KMS-11 (cell line): ENCODE results near the gene DSTN.

Source experiments
- H2AFZ ChIP-seq: fragments of 200-600 bp; sonication (generic); 2 replicates; pipeline ENCODE4 v1.6.1; 2016; ENCODE audit warnings: antibody characterized with exemption, mixed run types, low read depth
- H3K27ac ChIP-seq: fragments of 200-600 bp; sonication (generic); 2 replicates; pipeline ENCODE4 v1.6.1; 2016; ENCODE audit warnings: mild to moderate bottlenecking, mixed run types
- H3K27me3 ChIP-seq: fragments of 200-600 bp; sonication (generic); 2 replicates; pipeline ENCODE4 v1.6.1; 2017; ENCODE audit warnings: mild to moderate bottlenecking, low read depth, mixed run types, moderate library complexity; ENCODE audit not compliant: insufficient read depth
- H3K36me3 ChIP-seq: fragments of 200-600 bp; sonication (generic); 2 replicates; pipeline ENCODE4 v1.6.1; 2017; ENCODE audit warnings: mild to moderate bottlenecking, mixed run types; ENCODE audit not compliant: insufficient read depth
- H3K4me1 ChIP-seq: fragments of 200-600 bp; sonication (generic); 2 replicates; pipeline ENCODE4 v1.6.1; 2016; ENCODE audit warnings: mild to moderate bottlenecking, low read depth, mixed run types; ENCODE audit not compliant: poor library complexity, severe bottlenecking
- H3K4me2 ChIP-seq: fragments of 200-600 bp; sonication (generic); 2 replicates; pipeline ENCODE4 v1.7.0; 2016; ENCODE audit warnings: mild to moderate bottlenecking, mixed run types
- H3K4me3 ChIP-seq: fragments of 200-600 bp; sonication (generic); IDR thresholded peaks from 2 replicates; pipeline ENCODE4 v1.6.1; 2017; ENCODE audit warnings: low read depth, low read length, mixed read lengths; ENCODE audit not compliant: insufficient read depth
- H3K79me2 ChIP-seq: fragments of 200-600 bp; sonication (generic); 2 replicates; pipeline ENCODE4 v1.6.1; 2016; ENCODE audit warnings: low read depth, mixed run types; ENCODE audit not compliant: insufficient read depth
- H3K9ac ChIP-seq: fragments of 200-600 bp; sonication (generic); 2 replicates; pipeline ENCODE4 v1.6.1; 2016; ENCODE audit warnings: mild to moderate bottlenecking, mixed run types
- H4K20me1 ChIP-seq: fragments of 200-600 bp; sonication (generic); 2 replicates; pipeline ENCODE4 v1.6.1; 2016; ENCODE audit warnings: mild to moderate bottlenecking, mixed run types; ENCODE audit not compliant: insufficient read depth
- TF ChIP-seq, protein P1 (sequence below): fragments of 200-600 bp; sonication (generic); conservative IDR thresholded peaks from 2 replicates; pipeline ENCODE4 v1.6.1; 2017; ENCODE audit warnings: low read depth, mild to moderate bottlenecking, antibody characterized with exemption, low read length, moderate library complexity, mixed read lengths

Gene DSTN

DNA sequence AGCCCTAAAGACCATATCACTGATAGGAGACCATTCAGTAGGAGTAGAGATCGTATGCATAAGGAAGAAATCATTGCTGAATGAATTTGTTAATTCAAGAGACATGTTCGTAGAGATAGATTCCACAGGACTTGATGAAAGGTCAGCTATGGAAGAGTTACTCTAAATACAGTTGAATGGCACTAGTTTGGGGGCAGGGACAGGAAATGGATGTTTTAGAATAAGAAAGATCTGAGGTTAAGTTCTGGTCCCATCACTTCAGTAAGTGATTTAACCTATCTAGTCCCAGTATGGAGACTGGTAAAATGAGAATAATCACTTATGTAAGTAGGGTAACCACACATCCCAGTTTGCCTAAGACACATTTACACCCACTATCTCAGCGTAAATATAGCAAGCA, 35.8 kb upstream of the DSTN start:
- Histone ChIP-seq H3K36me3 (no peaks in the 10 kb centered on the region), H3K79me2 (no peaks in the 10 kb centered on the region), H3K9ac (no peak overlapping the region), H3K4me3 (no peak overlapping the region), H2AFZ (no peak overlapping the region), H3K4me2 (no peak overlapping the region; the same call in 1 of the 2 replicates), H4K20me1 (no peaks in the 10 kb centered on the region), H3K4me1 (peaks cover 43% of the 10 kb centered on the region), H3K27ac (no peak overlapping the region), H3K27me3 (no peaks in the 10 kb centered on the region)
- TF ChIP-seq, protein P1, sequence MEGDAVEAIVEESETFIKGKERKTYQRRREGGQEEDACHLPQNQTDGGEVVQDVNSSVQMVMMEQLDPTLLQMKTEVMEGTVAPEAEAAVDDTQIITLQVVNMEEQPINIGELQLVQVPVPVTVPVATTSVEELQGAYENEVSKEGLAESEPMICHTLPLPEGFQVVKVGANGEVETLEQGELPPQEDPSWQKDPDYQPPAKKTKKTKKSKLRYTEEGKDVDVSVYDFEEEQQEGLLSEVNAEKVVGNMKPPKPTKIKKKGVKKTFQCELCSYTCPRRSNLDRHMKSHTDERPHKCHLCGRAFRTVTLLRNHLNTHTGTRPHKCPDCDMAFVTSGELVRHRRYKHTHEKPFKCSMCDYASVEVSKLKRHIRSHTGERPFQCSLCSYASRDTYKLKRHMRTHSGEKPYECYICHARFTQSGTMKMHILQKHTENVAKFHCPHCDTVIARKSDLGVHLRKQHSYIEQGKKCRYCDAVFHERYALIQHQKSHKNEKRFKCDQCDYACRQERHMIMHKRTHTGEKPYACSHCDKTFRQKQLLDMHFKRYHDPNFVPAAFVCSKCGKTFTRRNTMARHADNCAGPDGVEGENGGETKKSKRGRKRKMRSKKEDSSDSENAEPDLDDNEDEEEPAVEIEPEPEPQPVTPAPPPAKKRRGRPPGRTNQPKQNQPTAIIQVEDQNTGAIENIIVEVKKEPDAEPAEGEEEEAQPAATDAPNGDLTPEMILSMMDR = no peak

DNA sequence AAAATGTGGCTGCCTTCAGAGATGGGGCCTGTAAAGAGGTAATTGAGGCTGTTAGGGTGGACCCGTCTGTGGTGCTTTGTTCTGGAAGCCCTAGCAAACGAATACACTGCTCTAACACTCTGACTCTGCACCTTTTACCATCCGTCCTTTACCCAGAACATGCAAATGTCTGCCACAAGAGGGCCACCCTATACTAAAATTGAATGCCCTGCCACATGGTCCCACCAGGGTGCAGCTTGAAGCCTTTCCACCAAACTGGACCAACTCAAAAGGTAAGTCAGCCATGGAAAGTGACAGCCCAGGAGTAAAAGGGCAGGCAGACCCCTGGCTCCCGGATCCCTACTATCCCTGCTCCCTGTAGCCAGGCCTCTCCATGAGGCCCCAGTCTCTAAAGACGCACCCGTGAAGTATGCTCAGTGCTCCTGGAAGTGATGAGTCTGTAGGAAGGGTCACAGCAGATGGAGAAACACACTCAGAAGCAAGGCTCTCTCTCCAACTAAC, 32.9 kb upstream of the DSTN start:
- Histone ChIP-seq H2AFZ (peak overlapping the region; percentile 66; the same call in 1 of the 2 replicates), H3K36me3 (no peaks in the 10 kb centered on the region), H3K27ac (no peak overlapping the region; the same call in 1 of the 2 replicates), H3K4me2 (peak overlapping the region; percentile 62; the same call in 1 of the 2 replicates), H4K20me1 (no peaks in the 10 kb centered on the region), H3K9ac (no peak overlapping the region; the same call in 1 of the 2 replicates), H3K79me2 (no peaks in the 10 kb centered on the region), H3K4me1 (peaks cover 44% of the 10 kb centered on the region), H3K27me3 (no peaks in the 10 kb centered on the region), H3K4me3 (no peak overlapping the region)
- TF ChIP-seq, protein P1 = peak; percentile 74

- no peak overlapping the region for H3K27ac ChIP-seq
- TF ChIP-seq, protein P1 = no peak
- H4K20me1 ChIP-seq = no peaks in the 10 kb centered on the region
- no peaks in the 10 kb centered on the region for H3K27me3 ChIP-seq
- no peak overlapping the region for H3K9ac ChIP-seq
- no peaks in the 10 kb centered on the region for H3K36me3 ChIP-seq
- no peaks in the 10 kb centered on the region for H3K79me2 ChIP-seq
- H3K4me1 ChIP-seq = peaks cover 44% of the 10 kb centered on the region
- peak overlapping the region; percentile 62 for H3K4me2 ChIP-seq
- no peak overlapping the region for H2AFZ ChIP-seq
- no peak overlapping the region for H3K4me3 ChIP-seq
Measured at GRCh38 chr20:17537959-17538358, 31.9 kb upstream of the DSTN start.

DNA sequence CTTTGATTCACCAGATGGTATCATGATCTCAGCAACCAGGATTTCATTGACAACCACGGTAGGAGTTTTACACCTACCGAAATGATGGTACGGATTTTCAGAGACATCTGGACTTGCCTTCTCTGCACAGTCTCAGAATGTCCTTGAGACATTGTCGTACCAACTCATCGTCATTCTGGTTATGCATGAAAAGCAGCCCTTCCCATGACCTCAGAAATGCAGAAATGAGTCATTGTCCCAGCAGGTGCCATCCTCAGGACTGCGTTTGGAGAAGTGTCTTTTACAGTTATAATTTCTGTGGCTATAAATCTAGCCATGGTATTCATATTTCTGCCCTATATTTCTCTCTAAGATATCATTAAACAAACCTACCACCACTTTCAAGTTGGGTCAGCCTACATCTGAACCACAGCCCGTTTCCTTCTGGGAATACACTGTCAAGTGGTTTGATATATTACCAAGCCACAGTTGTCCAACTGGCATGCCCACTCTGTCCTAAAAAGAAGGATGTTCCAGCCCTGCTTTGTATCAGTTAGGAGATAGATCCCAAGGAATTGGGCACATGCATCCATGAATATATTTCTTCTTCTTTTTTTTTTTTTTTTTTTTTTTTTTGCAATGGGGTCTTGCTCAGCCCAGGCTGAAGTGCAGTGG, 31.2 kb upstream of the DSTN start:
- Histone ChIP-seq H3K79me2 (no peaks in the 10 kb centered on the region), H3K36me3 (no peaks in the 10 kb centered on the region), H3K27me3 (no peaks in the 10 kb centered on the region), H3K27ac (peak overlapping the region; percentile 13; the same call in 1 of the 2 replicates), H4K20me1 (no peaks in the 10 kb centered on the region), H3K4me2 (peak overlapping the region; percentile 62), H3K4me3 (no peak overlapping the region), H3K4me1 (peaks cover 39% of the 10 kb centered on the region), H2AFZ (no peak overlapping the region), H3K9ac (no peak overlapping the region)
- TF ChIP-seq, protein P1 = no peak
